HG02571 (cell line): ENCODE measurements around the gene IDI2.
"Not testable (repeated sequence)": the region's sequence is repeated elsewhere in the genome, so short reads cannot be mapped to it uniquely, and the experiment has no call there.

ENCODE experiments used
- ATAC-seq: cut with Tn5 transposase; IDR thresholded peaks from one replicate; pipeline ENCODE4 v1.9.1; 2021; ENCODE audit warnings: mild to moderate bottlenecking, moderate library complexity; ENCODE audit not compliant: unreplicated experiment

IDI2 gene

GRCh38 chr10:1048349-1048731 lies 22.7 kb upstream of the IDI2 start:
- no peak for ATAC-seq

- no peak for ATAC-seq
These were observed 22.3 kb upstream of the IDI2 start for GRCh38 chr10:1047937-1048336.

GRCh38 chr10:1045415-1045814 lies 19.8 kb upstream of the IDI2 start:
- ATAC-seq, result no peak

GRCh38 chr10:1044964-1045363 lies 19.3 kb upstream of the IDI2 start:
- ATAC-seq, result no peak

DNA sequence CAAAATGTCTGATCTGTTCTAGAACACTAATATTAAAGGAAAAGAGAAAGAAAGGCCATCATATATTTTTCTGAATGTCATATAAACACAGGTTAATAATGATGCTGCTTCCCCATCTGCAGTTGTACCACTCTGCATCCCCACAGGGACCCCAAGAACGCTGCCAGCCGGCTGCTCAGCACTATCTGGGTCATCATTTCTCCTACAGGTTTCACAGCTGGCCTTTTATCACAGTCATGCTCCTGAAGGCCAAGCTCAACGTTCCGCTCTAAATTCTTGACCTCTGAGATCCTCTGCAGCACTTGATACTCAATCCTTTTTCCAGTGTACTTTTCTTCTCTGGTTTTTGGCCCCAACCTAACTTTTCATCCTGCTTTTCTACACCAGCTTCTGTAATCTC lies 18.5 kb upstream of the IDI2 start:
- no peak for ATAC-seq

GRCh38 chr10:1043532-1043995 lies 17.9 kb upstream of the IDI2 start:
- ATAC-seq, result peak; percentile 43

DNA sequence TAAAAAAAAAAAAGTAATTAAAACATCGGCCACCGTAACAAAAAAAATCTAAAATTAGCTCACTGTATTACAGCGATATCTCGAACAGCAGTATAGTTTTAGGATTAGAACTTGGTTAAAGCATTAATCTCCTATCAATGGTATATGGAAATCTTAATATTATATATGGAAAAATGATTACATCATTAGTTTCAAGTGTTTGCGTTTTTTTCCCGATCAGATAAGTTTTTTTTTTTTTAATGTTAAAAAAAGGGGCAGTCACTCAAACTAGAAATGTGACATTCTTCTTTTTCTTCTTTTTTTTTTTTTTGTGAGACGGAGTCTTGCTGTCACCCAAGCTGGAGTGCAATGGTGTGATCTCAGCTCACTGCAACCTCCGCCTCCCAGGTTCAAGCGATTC lies 15.9 kb upstream of the IDI2 start:
- ATAC-seq, result no peak

- no peak for ATAC-seq
These were observed 14.5 kb upstream of the IDI2 start for GRCh38 chr10:1040133-1040532.

- not testable (repeated sequence) for ATAC-seq
These were observed 13.1 kb upstream of the IDI2 start for GRCh38 chr10:1038769-1039168.

DNA sequence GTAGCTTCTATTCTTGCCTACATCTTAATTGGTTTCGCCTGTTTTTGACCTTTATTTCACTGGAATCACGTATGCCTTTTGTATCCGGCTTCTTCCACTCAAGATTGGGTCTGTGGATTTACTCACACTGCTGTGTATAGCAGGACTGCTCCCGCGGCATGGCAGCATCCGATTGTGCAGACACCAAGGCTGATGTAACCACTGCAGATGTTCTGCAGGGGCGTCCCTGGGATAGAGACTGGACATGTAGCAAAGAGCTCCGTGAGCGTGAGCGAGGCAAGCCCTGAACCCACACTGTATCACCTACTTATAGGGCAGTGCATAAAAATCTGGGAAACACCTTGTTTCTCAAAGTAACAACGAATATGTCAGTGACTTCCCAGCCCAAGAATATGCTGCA lies 11.4 kb upstream of the IDI2 start:
- ATAC-seq, result no peak

DNA sequence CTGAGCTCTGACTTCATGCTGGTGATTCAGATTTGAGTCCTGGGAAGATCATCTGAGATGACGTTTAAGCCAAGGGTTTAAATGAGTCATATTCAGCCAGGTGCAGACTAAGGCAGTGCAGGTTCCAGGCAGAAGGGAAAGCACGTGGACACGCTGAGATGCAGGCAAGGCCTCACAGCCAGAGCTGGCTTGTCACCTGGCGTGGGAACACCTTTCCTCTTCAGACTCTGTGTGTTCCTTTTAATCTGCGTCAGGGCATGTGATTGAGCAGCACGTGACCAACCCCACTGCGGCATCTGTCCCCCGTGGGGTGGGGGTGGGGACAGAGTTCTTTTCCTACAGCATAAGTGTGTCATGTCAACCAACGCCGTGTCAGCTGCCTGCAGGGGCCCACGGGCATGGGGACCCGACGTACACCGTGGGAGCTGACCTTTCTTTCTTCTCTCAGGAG lies 10.7 kb upstream of the IDI2 start:
- ATAC-seq, result peak; percentile 72

DNA sequence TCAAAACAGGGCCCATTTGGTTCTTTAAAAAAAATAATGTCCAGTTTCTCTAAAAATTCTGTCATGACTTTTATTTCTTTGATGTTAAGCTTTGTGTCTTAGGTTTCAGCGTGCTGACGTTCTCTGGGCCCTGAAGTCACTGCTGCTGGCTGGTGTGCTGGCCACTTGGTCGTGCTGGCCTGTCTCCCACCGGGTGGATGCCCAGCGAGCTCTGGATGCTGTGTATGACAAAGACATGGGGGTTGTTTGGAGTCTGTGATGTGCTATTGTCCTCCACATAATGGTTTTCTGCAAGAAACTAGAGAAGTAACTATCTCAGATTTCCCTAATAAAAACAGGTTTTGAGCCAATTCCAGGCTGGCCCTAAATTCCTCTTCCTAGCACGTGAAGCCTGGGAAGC lies 9.5 kb upstream of the IDI2 start:
- no peak for ATAC-seq

DNA sequence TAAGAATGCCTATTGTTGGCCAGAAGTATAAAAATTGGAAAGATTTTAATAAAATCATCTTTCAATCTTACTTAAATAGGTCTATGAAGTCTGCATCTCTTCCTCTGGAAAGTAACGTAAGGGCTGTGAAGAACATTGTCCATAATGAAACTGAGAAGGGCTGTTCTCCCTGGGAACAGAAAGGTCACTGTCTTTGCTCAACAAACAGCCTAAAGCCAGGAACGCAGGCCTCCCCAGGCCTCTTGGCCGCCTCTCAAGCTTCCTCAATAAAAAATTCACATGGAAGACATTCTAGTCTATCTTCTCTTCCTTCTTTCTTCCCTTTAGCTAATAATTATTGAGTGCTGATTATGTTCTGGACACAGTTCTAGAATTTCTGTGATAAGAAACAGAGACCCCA lies 9.1 kb upstream of the IDI2 start:
- no peak for ATAC-seq

- no peak for ATAC-seq
These were observed 7.9 kb upstream of the IDI2 start for GRCh38 chr10:1033601-1034000.

DNA sequence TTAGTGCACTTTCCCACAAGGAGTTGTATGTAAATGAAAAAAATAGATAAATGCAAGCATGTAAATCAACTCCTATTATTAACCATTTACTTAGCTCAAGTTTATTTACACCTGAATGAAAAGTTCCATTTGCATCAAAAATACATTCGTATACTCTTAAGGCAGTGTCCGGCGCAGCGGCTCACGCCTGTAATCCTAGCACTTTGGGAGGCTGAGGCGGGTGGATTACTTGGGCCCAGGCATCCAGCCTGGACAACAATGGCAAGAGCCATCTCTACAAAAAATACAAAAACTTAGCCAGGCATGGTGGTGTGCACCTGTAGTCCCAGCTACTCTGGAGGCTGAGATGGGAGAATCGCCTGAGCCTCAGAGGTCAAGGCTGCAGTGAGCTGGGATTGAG lies 4.2 kb upstream of the IDI2 start:
- ATAC-seq, result no peak

DNA sequence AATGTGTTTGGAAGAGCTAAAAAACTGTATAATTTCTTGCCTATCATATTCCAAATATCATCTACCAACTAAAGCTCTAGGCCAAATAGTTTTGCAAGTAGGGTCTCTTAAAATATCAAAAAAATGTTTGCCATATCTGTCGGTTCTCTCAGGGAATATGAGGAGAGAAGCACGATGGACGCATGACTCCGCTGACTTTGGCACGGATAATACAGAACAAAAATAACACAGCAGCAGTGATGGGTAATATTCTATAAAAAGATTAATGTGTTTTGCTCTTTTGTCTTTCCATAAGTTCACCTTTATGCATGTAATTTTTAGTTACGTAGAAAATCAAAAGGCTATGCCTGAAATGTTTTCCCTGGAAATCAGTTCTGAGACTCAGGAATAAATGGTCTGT lies 919 bp upstream of the IDI2 start:
- no peak for ATAC-seq

- no peak for ATAC-seq
These were observed 1.6 kb downstream of the IDI2 start for GRCh38 chr10:1024103-1024502.

GRCh38 chr10:1022413-1022812 lies 3.2 kb downstream of the IDI2 start:
- no peak for ATAC-seq

DNA sequence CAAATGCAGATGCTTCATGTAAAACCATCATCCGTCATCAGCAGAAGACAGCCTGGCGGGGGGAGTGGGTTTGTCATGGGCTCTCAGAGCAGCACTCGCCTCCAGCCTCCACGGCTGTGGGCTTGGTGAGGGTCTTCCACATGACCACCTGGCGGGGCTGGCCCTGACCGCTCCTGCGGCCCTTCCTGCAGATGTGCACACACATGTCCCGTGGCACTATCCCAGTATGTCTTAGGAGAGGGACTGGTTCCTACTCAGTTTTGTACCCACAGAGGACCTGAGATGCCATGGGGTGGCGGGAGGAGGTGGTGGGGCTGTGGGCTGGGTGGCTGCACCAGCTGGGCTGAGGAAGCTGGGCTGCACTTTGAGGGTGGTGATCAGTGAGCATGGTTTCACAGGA lies 4.7 kb downstream of the IDI2 start:
- ATAC-seq, result no peak

GRCh38 chr10:1020460-1020859 lies 5.2 kb downstream of the IDI2 start:
- ATAC-seq, result no peak

DNA sequence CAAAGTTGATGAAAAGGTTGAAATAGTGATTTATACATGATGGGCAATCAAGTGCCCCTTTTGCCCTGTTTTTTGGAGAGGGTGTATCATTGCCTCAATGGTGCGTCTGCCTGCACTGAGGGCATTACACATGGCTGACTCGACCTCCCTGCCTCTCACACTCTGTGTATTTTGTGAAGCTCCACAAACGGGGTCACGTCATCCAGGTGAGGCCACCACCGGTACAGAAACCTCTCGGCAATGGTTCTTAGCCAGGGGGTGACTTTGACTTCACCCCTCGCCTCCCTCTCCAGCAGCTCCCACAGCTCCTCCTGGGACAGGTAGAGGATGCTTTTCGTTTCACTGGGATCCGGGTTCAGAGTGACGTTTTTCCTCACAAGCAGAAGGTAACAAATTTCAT lies 6.3 kb downstream of the IDI2 start:
- ATAC-seq, result no peak

DNA sequence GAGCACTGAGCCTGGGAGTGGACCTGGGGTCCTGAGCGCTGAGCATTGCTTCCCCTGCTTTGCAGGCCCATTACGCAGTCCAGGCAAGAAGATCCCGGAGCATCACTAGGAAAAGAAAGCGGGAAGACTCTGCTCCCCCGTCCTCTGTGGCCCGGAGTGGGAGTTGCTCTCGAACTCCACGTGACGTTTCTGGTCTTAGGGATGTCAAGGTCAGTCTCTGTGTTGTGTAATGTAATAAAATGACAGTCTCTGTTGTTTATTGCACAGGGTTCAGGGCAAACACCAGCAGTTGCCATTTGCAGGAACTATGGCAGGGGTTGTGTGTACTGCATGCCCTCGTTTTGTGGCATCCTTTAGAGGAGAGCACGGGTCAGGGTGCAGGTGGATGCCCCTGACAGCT lies 10.0 kb downstream of the IDI2 start:
- ATAC-seq, result no peak

DNA sequence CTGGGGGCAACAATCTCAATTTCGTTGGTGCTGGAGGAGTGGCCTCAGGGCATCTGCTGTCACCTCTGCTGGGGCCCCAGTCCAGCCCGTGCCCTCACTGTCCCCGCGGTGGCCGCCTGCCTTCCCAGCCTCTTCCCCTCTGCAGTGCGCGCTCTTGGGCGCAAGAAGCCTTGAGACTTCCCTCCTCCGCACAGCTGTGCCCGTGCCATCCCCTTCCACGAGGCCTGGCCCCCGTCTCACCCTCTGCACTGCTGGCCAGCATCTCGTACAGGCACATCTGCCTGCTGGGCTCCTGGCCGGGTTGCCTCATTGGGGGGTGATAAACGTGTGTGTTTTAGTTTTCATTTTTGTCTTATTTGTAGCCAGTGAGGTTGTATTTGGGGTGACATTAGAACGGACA lies 14.0 kb downstream of the IDI2 start:
- no peak for ATAC-seq

DNA sequence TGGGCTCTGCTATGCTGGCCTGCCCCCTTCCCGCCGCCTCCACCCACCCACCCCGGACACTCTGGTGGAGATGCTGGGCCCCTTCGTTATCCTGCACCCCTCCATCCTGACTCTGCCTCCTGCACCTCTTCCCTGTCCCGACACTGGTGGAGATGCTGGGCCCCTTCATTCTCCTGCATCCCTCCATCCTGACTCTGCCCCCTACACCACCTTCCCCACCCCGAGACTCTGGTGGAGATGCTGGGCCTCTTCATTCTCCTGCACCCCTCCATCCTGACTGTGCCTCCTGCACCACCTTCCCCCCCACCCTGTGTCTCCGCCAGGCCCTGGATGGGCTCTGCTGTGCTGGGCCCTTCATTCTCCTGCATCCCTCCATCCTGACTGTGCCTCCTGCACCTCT lies 15.0 kb downstream of the IDI2 start:
- ATAC-seq, result no peak
